Suprapubic skin (tissue), 4 donors: ENCODE data around the gene TNFRSF25. TPM values are rescaled to one million over a fixed set of nuclear protein-coding genes. Genes with fewer than 3 reads are reported as not detected.
"Not testable (repeated sequence)": the region's sequence is repeated elsewhere in the genome, so short reads cannot be mapped to it uniquely, and the experiment has no call there.

Experiments used
- DNase-seq, 2 donors: peaks; one replicate each; pipeline ENCODE4 v3.0.0-alpha.2; 2019; ENCODE audit warnings: low spot score in 2 of 2
- H3K27ac ChIP-seq: fragments of 200-600 bp; sonication (generic); one replicate; pipeline ENCODE4 v1.5.1; 2019
- H3K27me3 ChIP-seq: fragments of 200-600 bp; sonication (generic); one replicate; pipeline ENCODE4 v1.5.1; 2019
- H3K36me3 ChIP-seq: fragments of 200-600 bp; sonication (generic); one replicate; pipeline ENCODE4 v1.5.1; 2019
- H3K4me1 ChIP-seq: fragments of 200-600 bp; sonication (generic); one replicate; pipeline ENCODE4 v1.5.1; 2019
- H3K4me3 ChIP-seq: fragments of 200-600 bp; sonication (generic); one replicate; pipeline ENCODE4 v1.5.1; 2019; ENCODE audit warnings: mild to moderate bottlenecking
- H3K9me3 ChIP-seq: fragments of 200-600 bp; sonication (generic); one replicate; pipeline ENCODE4 v1.5.1; 2019
- EP300 ChIP-seq: sonication (generic); formaldehyde crosslinking; IDR thresholded peaks from one replicate; pipeline ENCODE4 v1.6.1; 2017; ENCODE audit warnings: antibody characterized with exemption
- POLR2A ChIP-seq, 2 donors: fragments of 450-650 bp; IDR thresholded peaks; one replicate each; pipeline ENCODE4 v1.6.1; 2017; ENCODE audit warnings: antibody characterized with exemption in 2 of 2, mild to moderate bottlenecking in 2 of 2, moderate library complexity in 2 of 2
- POLR2AphosphoS5 ChIP-seq, 3 donors: sonication (generic); formaldehyde crosslinking; IDR thresholded peaks; one replicate each; pipeline ENCODE4 v1.6.1; 2017; ENCODE audit warnings: antibody characterized with exemption in 3 of 3
- WGBS: methylation state at CpG from one replicate; pipeline ENCODE4 v1.1.5; 2018; 5-methylcytosine and 5-hydroxymethylcytosine counted together
- total RNA-seq, 4 donors: library from RNA; depleted of rRNA; stranded (reverse); fragments of >200 nt; gene quantifications; one replicate each; pipeline ENCODE4 v1.1.0, GENCODE V29; 2016
- TF ChIP-seq, protein P1 (sequence below), 2 donors: fragments of 200-600 bp in 1 of 2; fragments of 450-650 bp in 1 of 2; sonication (generic) in 1 of 2; IDR thresholded peaks; one replicate each; pipeline ENCODE4 v1.5.1; 2016 to 2019; ENCODE audit warnings: antibody characterized with exemption in 2 of 2, mild to moderate bottlenecking in 1 of 2, moderate library complexity in 1 of 2

Gene TNFRSF25
- total RNA-seq, 4 donors from 2014 or later: 66.8 to 411 (median 99.5) TPM

DNA sequence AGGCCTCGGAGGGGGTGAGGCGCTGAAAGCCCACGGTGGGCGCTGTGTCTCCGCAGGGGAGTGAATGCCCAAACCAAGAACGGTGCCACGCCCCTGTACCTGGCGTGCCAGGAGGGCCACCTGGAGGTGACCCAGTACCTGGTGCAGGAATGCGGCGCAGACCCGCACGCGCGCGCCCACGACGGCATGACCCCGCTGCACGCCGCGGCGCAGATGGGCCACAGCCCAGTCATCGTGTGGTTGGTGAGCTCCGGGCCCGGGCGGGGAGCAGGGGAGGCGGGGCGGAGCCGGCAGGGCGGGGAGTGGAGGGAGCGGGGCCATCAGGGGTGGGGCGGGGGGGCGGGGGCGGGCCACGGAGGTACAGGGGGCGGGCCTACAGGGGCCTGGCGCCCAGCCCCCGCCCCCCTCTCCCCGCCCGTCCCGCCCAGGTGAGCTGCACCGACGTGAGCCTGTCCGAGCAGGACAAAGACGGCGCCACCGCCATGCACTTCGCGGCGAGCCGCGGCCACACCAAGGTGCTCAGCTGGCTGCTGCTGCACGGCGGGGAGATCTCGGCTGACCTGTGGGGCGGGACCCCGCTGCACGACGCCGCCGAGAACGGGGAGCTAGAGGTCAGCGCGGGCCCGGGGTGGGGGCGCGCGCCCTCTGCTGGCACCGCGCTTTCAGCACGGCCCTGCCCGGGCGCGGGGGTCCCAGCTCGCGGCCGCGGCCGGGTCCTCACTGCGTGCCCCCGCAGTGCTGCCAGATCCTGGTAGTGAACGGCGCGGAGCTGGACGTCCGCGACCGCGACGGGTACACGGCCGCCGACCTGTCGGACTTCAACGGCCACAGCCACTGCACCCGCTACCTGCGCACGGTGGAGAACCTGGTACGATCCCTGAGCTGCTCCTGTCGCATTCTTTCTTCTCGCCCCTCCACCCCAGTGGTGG lies 25.5 kb downstream of the TNFRSF25 start:
- WGBS: 59% methylated on average over 4 of the region's 101 CpGs
- H3K27me3 ChIP-seq: peaks cover 60% of the 10 kb centered on the region
- TF ChIP-seq, protein P1, sequence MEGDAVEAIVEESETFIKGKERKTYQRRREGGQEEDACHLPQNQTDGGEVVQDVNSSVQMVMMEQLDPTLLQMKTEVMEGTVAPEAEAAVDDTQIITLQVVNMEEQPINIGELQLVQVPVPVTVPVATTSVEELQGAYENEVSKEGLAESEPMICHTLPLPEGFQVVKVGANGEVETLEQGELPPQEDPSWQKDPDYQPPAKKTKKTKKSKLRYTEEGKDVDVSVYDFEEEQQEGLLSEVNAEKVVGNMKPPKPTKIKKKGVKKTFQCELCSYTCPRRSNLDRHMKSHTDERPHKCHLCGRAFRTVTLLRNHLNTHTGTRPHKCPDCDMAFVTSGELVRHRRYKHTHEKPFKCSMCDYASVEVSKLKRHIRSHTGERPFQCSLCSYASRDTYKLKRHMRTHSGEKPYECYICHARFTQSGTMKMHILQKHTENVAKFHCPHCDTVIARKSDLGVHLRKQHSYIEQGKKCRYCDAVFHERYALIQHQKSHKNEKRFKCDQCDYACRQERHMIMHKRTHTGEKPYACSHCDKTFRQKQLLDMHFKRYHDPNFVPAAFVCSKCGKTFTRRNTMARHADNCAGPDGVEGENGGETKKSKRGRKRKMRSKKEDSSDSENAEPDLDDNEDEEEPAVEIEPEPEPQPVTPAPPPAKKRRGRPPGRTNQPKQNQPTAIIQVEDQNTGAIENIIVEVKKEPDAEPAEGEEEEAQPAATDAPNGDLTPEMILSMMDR (IDR thresholded peaks at IDR 0.05): peak in 1 of 2 donors; percentile 25
- TF ChIP-seq POLR2A (IDR thresholded peaks at IDR 0.05): no peak
- no peak for TF ChIP-seq POLR2AphosphoS5 (IDR thresholded peaks at IDR 0.05)
- no peak for TF ChIP-seq EP300
- peak overlapping the region; percentile 23 for H3K4me3 ChIP-seq
- H3K27ac ChIP-seq: no peak overlapping the region
- peaks cover 22% of the 10 kb centered on the region for H3K4me1 ChIP-seq
- DNase-seq: no peak
- no peaks in the 10 kb centered on the region for H3K36me3 ChIP-seq
- no peaks in the 10 kb centered on the region for H3K9me3 ChIP-seq

DNA sequence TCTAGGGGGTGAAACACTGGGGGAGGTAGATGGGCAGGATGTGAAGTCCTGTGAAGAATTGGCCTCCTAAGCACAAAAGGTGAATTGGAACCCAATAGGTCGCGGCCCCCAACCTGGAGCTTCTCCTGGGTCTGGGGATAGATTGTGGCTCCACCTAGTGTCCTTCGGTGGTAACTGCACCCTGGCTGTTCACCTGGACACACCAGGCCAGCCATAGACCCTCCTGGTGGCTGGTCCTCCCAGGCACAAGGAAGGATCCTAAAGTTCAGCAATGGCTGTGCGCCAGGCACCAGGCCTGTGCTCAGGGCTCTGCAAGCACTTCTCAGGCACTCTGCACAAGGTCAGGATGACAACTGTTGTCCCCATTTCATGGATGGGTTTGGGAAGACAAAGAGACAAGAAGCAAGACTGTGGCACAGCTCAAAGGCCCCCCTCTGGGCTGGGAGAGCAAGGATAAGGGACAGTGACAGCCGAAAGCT lies 27.9 kb downstream of the TNFRSF25 start:
- Histone ChIP-seq H3K27me3 (peaks cover 46% of the 10 kb centered on the region), H3K9me3 (no peaks in the 10 kb centered on the region), H3K4me1 (peaks cover 22% of the 10 kb centered on the region), H3K36me3 (no peaks in the 10 kb centered on the region), H3K27ac (no peak overlapping the region), H3K4me3 (no peak overlapping the region)
- TF ChIP-seq POLR2A (IDR thresholded peaks at IDR 0.05): no peak
- TF ChIP-seq, protein P1 (IDR thresholded peaks at IDR 0.05): peak; percentile 73 to 97
- TF ChIP-seq EP300: no peak
- DNase-seq: no peak
- 13% methylated on average over 4 of the region's 5 CpGs for whole genome bisulfite sequencing

DNA sequence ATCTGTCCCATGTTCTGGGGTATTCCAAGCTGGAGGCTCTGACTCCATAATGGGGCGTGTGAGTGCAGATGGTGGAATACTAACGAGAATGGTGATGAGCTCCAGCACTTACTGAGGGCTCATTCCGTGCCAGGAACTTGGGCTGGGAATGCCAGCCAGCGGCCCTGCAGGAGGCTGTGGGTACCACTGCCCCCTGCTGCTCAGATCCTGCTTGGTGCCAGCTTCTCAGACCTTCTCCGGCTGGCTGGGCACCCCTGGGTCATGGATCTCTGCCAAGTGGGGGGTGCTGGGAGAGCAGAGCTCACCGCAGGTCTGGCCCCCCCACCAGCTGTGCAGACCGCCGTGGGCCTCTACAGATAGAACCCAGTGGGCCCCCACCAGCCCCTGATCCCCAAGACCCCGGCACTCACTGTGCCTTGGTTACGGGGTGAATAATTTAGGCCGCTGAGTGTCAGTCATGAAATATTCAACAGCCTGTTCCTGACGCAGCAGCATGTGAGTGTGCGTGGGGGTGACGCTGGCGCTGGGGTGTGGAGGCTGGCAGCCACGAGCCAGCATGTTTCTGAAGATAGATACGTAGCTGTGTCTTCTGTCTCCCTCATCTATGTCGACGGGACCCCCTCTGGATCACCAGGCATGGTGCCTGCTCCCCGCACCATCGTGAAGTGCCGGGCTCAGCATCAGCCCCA lies 28.8 kb downstream of the TNFRSF25 start:
- not testable (repeated sequence) for H3K27ac ChIP-seq, H3K36me3 ChIP-seq, DNase-seq, H3K4me3 ChIP-seq, H3K9me3 ChIP-seq
- TF ChIP-seq, protein P1 (IDR thresholded peaks at IDR 0.05): peak in 1 of 2 donors; percentile 28
- 43% methylated on average over 11 of the region's 22 CpGs for WGBS
- peaks cover 22% of the 10 kb centered on the region for H3K4me1 ChIP-seq
- peaks cover 44% of the 10 kb centered on the region for H3K27me3 ChIP-seq

DNA sequence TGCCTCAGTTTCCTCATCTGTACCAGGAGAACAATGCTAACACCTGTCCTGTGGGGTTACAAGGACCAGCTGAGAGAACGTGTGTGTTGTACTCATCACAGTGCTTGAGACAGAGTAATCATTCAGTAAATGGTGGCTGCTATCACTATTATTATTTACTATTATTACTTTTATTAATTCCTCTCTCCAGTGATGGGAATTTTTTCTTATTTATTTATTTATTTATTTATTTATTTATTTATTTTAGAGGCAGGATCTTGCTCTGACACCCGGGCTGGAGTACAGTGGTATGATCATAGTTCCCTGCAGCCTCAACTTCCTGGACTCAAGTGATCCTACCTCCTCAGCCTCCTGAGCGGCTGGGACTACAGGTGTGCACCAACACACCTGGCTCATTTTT lies 29.7 kb downstream of the TNFRSF25 start:
- Histone ChIP-seq H3K27me3 (peaks cover 38% of the 10 kb centered on the region), H3K4me1 (peaks cover 22% of the 10 kb centered on the region)
- 74% methylated on average over 3 of the region's 3 CpGs for WGBS
- not testable (repeated sequence) for H3K4me3 ChIP-seq, H3K9me3 ChIP-seq, DNase-seq, H3K36me3 ChIP-seq, H3K27ac ChIP-seq

DNA sequence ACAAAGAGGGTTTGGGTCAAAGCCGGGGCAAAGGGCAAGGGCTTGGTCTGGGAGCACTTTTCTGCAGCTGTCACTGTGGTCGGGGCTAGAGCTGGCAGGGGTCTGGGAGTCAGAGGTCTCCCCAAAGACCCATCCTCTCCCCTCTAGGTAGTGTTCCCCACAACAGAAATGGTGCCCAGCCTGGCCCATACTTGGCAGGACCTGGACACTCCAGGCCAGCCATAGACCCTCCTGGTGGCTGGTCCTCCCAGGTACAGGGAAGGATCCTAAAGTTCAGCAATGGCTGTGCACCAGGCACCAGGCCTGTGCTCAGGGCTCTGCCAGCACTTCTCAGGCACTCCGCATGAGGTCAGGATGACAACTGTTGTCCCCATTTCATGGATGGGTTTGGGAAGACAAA lies 30.4 kb downstream of the TNFRSF25 start:
- Histone ChIP-seq H3K4me1 (peaks cover 26% of the 10 kb centered on the region), H3K36me3 (no peaks in the 10 kb centered on the region), H3K27me3 (peaks cover 36% of the 10 kb centered on the region), H3K4me3 (no peak overlapping the region), H3K27ac (no peak overlapping the region), H3K9me3 (no peaks in the 10 kb centered on the region)
- no peak for TF ChIP-seq EP300
- no peak for TF ChIP-seq POLR2A (IDR thresholded peaks at IDR 0.05)
- TF ChIP-seq POLR2AphosphoS5 (IDR thresholded peaks at IDR 0.05): no peak
- TF ChIP-seq, protein P1 (IDR thresholded peaks at IDR 0.05): no peak
- 58% methylated on average over 2 of the region's 3 CpGs for WGBS
- DNase-seq: no peak
